HG03558 (cell line): ENCODE results near the gene GIGYF2.
"Not testable (repeated sequence)": the region's sequence is repeated elsewhere in the genome, so short reads cannot be mapped to it uniquely, and the experiment has no call there.

Experiments used
- ATAC-seq: cut with Tn5 transposase; IDR thresholded peaks from one replicate; pipeline ENCODE4 v1.9.1; 2021; ENCODE audit warnings: moderate number of reproducible peaks; ENCODE audit not compliant: unreplicated experiment; ENCODE audit errors: extremely low read depth

The GIGYF2 gene

GRCh38 chr2:232906867-232907717, 210.0 kb downstream of the GIGYF2 start:
- not testable (repeated sequence) for ATAC-seq

GRCh38 chr2:232907718-232908085, 210.6 kb downstream of the GIGYF2 start:
- not testable (repeated sequence) for ATAC-seq

DNA sequence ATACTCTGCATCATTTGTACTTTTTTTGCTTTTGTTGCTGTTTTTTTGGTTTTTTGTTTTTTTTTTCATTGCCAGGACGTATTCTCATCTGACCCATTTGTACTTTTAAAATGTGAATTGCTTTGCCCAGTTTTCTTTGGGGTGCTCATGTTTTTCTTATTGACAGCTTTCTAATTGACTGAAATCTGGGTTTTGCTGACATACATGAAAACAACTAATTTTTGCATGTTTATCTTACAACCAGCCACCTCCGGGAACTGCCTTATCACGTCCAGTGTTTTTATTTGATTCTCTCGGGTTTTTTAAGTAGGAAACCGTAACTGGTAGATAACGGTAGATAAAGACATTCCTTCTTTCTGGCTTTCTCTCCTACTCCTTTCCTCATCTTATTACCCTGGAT, 211.6 kb downstream of the GIGYF2 start:
- no peak for ATAC-seq
